Measurements from ENCODE around the gene CIPC. TPM values are rescaled to one million over a fixed set of nuclear protein-coding genes. Genes with fewer than 3 reads are reported as not detected.

CIPC gene
- total RNA-seq, 1 experiment from 2014 or later: 31.1 TPM

DNA sequence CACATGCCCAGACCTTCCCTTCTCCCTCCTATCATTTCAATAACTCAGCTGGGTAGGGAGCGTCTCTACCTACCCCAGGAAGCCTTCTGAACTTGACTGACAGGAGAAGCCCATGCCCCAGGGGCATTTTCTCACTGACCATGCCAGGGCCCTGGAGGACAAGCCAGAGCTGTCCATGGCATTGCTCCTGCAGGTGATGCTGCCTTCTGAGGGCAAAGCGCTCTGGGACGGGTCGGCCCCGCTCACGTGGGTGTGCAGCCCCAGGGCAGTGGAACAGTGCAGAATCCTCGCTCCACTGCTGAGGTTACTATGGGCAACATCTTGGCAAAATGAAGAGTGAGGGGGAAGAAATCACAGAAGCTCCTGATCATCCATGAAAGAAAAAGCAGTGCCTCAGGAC, 28.5 kb upstream of the CIPC start:
- intact Hi-C loops (cut with micrococcal nuclease; ENCODE audit: unreplicated experiment): no loop called here
- Histone ChIP-seq H3K36me3 (ENCODE audit: insufficient read depth, low read length, poor library complexity, severe bottlenecking) (no peaks in the 10 kb centered on the region), H3K4me1 (ENCODE audit: insufficient read depth, low read length, poor library complexity, severe bottlenecking) (no peaks in the 10 kb centered on the region), H3K27me3 (replicated peaks; ENCODE audit: insufficient read depth, low read depth, low read length, poor library complexity) (no peaks in the 10 kb centered on the region), H3K4me3 (ENCODE audit: low read depth, low read length, poor library complexity, severe bottlenecking) (no peak overlapping the region), H3K9me3 (ENCODE audit: low read depth, low read length, poor library complexity, severe bottlenecking) (no peaks in the 10 kb centered on the region), H3K27ac (ENCODE audit: low read depth, low read length, poor library complexity, severe bottlenecking) (no peak overlapping the region)
- ChIA-PET POLR2A (ENCODE audit: low non-redundant PET) (no interaction called here), CTCF (interaction anchor here (0.6 to 3.9 kb wide), 6 partner anchors 9 to 197 kb away, joined by 4 to 82 read pairs (median 8); no protein-coding TSS in a partner anchor)
- TF ChIP-seq EZH2 (IDR thresholded peaks at IDR 0.05; ENCODE audit: borderline replicate concordance, low read depth, low read length, poor library complexity, severe bottlenecking): no peak
- TF ChIP-seq, protein P1, sequence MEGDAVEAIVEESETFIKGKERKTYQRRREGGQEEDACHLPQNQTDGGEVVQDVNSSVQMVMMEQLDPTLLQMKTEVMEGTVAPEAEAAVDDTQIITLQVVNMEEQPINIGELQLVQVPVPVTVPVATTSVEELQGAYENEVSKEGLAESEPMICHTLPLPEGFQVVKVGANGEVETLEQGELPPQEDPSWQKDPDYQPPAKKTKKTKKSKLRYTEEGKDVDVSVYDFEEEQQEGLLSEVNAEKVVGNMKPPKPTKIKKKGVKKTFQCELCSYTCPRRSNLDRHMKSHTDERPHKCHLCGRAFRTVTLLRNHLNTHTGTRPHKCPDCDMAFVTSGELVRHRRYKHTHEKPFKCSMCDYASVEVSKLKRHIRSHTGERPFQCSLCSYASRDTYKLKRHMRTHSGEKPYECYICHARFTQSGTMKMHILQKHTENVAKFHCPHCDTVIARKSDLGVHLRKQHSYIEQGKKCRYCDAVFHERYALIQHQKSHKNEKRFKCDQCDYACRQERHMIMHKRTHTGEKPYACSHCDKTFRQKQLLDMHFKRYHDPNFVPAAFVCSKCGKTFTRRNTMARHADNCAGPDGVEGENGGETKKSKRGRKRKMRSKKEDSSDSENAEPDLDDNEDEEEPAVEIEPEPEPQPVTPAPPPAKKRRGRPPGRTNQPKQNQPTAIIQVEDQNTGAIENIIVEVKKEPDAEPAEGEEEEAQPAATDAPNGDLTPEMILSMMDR (conservative IDR thresholded peaks at IDR 0.05; ENCODE audit: low read depth, low read length): no peak
- no peak for DNase-seq (ENCODE audit: low spot score)
- no TSS peak for BruUV-seq (replicated peaks)

DNA sequence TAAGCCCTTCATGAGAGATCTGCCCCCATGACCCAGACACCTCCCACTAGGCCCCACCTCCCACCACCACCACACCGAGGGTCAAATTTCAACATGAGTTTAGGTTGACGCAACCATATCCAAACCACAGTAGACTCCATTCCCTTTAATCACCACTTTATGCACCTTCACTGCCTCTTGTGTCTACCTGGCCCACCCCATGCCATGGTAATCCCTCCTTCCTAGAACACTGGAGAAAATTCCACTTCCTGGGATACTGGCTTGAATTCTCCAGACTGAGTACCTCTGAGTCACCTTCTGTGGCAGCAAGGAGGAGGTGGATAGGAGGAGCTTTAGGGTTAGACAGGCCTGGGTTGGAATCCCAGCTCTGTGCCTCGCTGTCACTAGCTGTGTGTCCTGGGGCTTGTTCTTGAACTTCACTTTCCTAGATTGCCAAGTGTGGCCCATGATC, 26.1 kb upstream of the CIPC start:
- no peaks in the 10 kb centered on the region for H3K27me3 ChIP-seq (replicated peaks; ENCODE audit: insufficient read depth, low read depth, low read length, poor library complexity)
- no peaks in the 10 kb centered on the region for H3K36me3 ChIP-seq (ENCODE audit: insufficient read depth, low read length, poor library complexity, severe bottlenecking)
- intact Hi-C loops (cut with micrococcal nuclease; ENCODE audit: unreplicated experiment): loop anchor here (2.0 kb wide), 1 partner anchor 361 kb away; no protein-coding TSS in a partner anchor
- TF ChIP-seq, protein P1 (conservative IDR thresholded peaks at IDR 0.05; ENCODE audit: low read depth, low read length): no peak
- no peak for TF ChIP-seq EZH2 (IDR thresholded peaks at IDR 0.05; ENCODE audit: borderline replicate concordance, low read depth, low read length, poor library complexity, severe bottlenecking)
- CTCF ChIA-PET: no interaction called here
- DNase-seq (ENCODE audit: low spot score): no peak
- no peak overlapping the region for H3K4me3 ChIP-seq (ENCODE audit: low read depth, low read length, poor library complexity, severe bottlenecking)
- no peaks in the 10 kb centered on the region for H3K9me3 ChIP-seq (ENCODE audit: low read depth, low read length, poor library complexity, severe bottlenecking)
- no peak overlapping the region for H3K27ac ChIP-seq (ENCODE audit: low read depth, low read length, poor library complexity, severe bottlenecking)
- POLR2A ChIA-PET (ENCODE audit: low non-redundant PET): interaction anchor here (0.7 kb wide), 1 partner anchor 302 kb away, joined by 3 read pairs; no protein-coding TSS in a partner anchor
- no peaks in the 10 kb centered on the region for H3K4me1 ChIP-seq (ENCODE audit: insufficient read depth, low read length, poor library complexity, severe bottlenecking)
- no TSS peak for BruUV-seq (replicated peaks)

DNA sequence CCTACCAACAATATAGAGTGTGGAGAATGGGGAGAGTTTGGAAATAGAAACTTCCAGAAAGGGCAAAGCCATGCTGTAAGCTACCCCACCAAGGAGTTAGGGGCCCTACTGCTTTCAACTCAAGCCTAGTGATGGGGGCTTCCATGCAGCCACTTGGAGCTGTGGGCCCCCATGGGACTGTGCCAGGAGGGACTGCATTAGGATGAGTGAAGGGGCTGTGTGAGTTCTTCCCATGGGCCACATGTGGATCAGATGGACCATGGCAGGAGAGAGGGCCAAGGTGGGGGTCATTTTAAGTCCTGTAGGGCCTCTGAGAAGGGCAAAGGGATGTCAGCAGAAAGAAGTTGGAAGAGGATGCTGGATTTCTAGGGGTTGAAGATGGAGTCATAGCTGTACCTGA, 23.1 kb upstream of the CIPC start:
- ChIA-PET POLR2A (ENCODE audit: low non-redundant PET) (no interaction called here), CTCF (no interaction called here)
- no peak for TF ChIP-seq EZH2 (IDR thresholded peaks at IDR 0.05; ENCODE audit: borderline replicate concordance, low read depth, low read length, poor library complexity, severe bottlenecking)
- TF ChIP-seq, protein P1 (conservative IDR thresholded peaks at IDR 0.05; ENCODE audit: low read depth, low read length): no peak
- H3K4me1 ChIP-seq (ENCODE audit: insufficient read depth, low read length, poor library complexity, severe bottlenecking): no peaks in the 10 kb centered on the region
- H3K27me3 ChIP-seq (replicated peaks; ENCODE audit: insufficient read depth, low read depth, low read length, poor library complexity): no peaks in the 10 kb centered on the region
- H3K9me3 ChIP-seq (ENCODE audit: low read depth, low read length, poor library complexity, severe bottlenecking): no peaks in the 10 kb centered on the region
- no peaks in the 10 kb centered on the region for H3K36me3 ChIP-seq (ENCODE audit: insufficient read depth, low read length, poor library complexity, severe bottlenecking)
- DNase-seq (ENCODE audit: low spot score): no peak
- intact Hi-C loops (cut with micrococcal nuclease; ENCODE audit: unreplicated experiment): no loop called here
- no peak overlapping the region for H3K27ac ChIP-seq (ENCODE audit: low read depth, low read length, poor library complexity, severe bottlenecking)
- no peak overlapping the region for H3K4me3 ChIP-seq (ENCODE audit: low read depth, low read length, poor library complexity, severe bottlenecking)
- BruUV-seq (replicated peaks): no TSS peak
